GM21786 (cell line): Measurements from ENCODE around the gene CGB3.
"Not testable (repeated sequence)": the region's sequence is repeated elsewhere in the genome, so short reads cannot be mapped to it uniquely, and the experiment has no call there.

Experiments used
- ATAC-seq: cut with Tn5 transposase; IDR thresholded peaks from one replicate; pipeline ENCODE4 v1.9.1; 2021; ENCODE audit not compliant: unreplicated experiment

The CGB3 gene

GRCh38 chr19:49024233-49024632 lies at the start of gene CGB3:
Gene CGB3, minus strand, starts transcription at chr19:49024333. Its CDS starts 362 bp downstream, at chr19:49023971.
- not testable (repeated sequence) for ATAC-seq

- ATAC-seq: no peak
Measured at GRCh38 chr19:49071860-49072547, 47.9 kb upstream of the CGB3 start.

GRCh38 chr19:49070416-49070815 lies 46.3 kb upstream of the CGB3 start:
- ATAC-seq: no peak

GRCh38 chr19:49069026-49069425 lies 44.9 kb upstream of the CGB3 start:
- ATAC-seq: no peak

- ATAC-seq: no peak
Measured at GRCh38 chr19:49067554-49067953, 43.4 kb upstream of the CGB3 start.

GRCh38 chr19:49065905-49066512 lies 41.9 kb upstream of the CGB3 start:
- ATAC-seq: no peak

- no peak for ATAC-seq
Measured at GRCh38 chr19:49064768-49065611, 40.9 kb upstream of the CGB3 start, which contains the start of gene NTF4. Gene NTF4, minus strand, starts transcription at chr19:49064818. Its CDS starts 2,821 bp downstream, at chr19:49061997.

- no peak for ATAC-seq
Measured at GRCh38 chr19:49064029-49064629, 40.0 kb upstream of the CGB3 start.

GRCh38 chr19:49061445-49061844 lies 37.3 kb upstream of the CGB3 start:
- ATAC-seq: no peak

GRCh38 chr19:49061000-49061399 lies 36.9 kb upstream of the CGB3 start:
- no peak for ATAC-seq

- no peak for ATAC-seq
Measured at GRCh38 chr19:49059053-49059452, 34.9 kb upstream of the CGB3 start.

GRCh38 chr19:49058562-49058961 lies 34.4 kb upstream of the CGB3 start:
- no peak for ATAC-seq

GRCh38 chr19:49057636-49058234 lies 33.6 kb upstream of the CGB3 start, which contains the start of gene CGB7:
Gene CGB7, minus strand, starts transcription at chr19:49057749. Its CDS starts 2,374 bp downstream, at chr19:49055375.
- ATAC-seq: no peak

GRCh38 chr19:49056902-49057596 lies 32.9 kb upstream of the CGB3 start:
- not testable (repeated sequence) for ATAC-seq

- no peak for ATAC-seq
Measured at GRCh38 chr19:49056101-49056901, 32.2 kb upstream of the CGB3 start.

- ATAC-seq: not testable (repeated sequence)
Measured at GRCh38 chr19:49050376-49051033, 26.4 kb upstream of the CGB3 start.

GRCh38 chr19:49049834-49050233 lies 25.7 kb upstream of the CGB3 start:
- ATAC-seq: not testable (repeated sequence)

- ATAC-seq: not testable (repeated sequence)
Measured at GRCh38 chr19:49049011-49049410, 24.9 kb upstream of the CGB3 start, which contains the start of gene CGB8. Gene CGB8, minus strand, starts transcription at chr19:49049111. Its CDS starts 372 bp downstream, at chr19:49048739.

GRCh38 chr19:49043548-49043947 lies 19.4 kb upstream of the CGB3 start, which contains the start of gene CGB5:
Gene CGB5, plus strand, starts transcription at chr19:49043848. Its CDS starts 362 bp downstream, at chr19:49044210.
- ATAC-seq: not testable (repeated sequence)
